Measurements from ENCODE around the gene PCDHB12.
"Not testable (repeated sequence)": the region's sequence is repeated elsewhere in the genome, so short reads cannot be mapped to it uniquely, and the experiment has no call there.

PCDHB12 gene

DNA sequence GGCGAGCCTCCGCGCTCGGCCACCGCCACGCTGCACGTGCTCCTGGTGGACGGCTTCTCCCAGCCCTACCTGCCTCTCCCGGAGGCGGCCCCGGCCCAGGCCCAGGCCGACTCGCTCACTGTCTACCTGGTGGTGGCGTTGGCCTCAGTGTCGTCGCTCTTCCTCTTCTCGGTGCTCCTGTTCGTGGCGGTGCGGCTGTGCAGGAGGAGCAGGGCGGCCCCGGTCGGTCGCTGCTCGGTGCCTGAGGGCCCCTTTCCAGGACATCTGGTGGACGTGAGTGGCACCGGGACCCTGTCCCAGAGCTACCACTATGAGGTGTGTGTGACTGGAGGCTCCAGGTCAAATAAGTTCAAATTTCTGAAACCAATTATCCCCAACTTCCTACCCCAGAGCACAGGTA is 2.3 kb downstream of the PCDHB12 start:
- not testable (repeated sequence) for DNase-seq

DNA sequence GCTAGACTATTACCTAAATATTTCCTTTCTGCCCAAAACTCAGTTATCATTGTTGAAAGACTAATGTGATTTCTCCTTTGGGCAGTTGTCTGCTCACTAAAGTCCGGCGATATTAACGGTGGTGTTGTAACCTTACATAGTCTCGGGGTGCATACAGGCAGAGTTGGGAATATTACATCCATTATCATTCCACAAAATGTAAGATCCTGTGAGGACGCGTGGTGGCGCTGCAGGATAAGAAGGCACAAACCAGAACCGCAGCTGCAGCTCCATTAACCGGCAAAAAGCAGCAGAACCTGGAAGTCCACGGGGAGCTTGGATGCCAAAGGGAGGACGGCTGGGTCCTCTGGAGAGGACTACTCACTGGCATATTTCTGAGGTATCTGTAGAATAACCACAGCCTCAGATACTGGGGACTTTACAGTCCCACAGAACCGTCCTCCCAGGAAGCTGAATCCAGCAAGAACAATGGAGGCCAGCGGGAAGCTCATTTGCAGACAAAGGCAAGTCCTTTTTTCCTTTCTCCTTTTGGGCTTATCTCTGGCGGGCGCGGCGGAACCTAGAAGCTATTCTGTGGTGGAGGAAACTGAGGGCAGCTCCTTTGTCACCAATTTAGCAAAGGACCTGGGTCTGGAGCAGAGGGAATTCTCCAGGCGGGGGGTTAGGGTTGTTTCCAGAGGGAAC is 5.3 kb downstream of the PCDHB12 start, which contains the start of gene PCDHB13:
PCDHB13 (plus strand) TSS at position 264 of the 684 bp plus-strand sequence; CDS start at position 469, 205 bp downstream.
- DNase-seq: peak; percentile 12

DNA sequence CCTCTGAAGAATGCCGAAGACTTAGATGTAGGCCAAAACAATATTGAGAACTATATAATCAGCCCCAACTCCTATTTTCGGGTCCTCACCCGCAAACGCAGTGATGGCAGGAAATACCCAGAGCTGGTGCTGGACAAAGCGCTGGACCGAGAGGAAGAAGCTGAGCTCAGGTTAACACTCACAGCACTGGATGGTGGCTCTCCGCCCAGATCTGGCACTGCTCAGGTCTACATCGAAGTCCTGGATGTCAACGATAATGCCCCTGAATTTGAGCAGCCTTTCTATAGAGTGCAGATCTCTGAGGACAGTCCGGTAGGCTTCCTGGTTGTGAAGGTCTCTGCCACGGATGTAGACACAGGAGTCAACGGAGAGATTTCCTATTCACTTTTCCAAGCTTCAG is 6.1 kb downstream of the PCDHB12 start:
- not testable (repeated sequence) for DNase-seq

- not testable (repeated sequence) for DNase-seq
These were observed 7.0 kb downstream of the PCDHB12 start for GRCh38 chr5:141215504-141215903.

DNA sequence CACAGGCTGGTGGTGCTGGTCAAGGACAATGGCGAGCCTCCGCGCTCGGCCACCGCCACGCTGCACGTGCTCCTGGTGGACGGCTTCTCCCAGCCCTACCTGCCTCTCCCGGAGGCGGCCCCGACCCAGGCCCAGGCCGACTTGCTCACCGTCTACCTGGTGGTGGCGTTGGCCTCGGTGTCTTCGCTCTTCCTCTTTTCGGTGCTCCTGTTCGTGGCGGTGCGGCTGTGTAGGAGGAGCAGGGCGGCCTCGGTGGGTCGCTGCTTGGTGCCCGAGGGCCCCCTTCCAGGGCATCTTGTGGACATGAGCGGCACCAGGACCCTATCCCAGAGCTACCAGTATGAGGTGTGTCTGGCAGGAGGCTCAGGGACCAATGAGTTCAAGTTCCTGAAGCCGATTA is 7.5 kb downstream of the PCDHB12 start:
- not testable (repeated sequence) for DNase-seq

DNA sequence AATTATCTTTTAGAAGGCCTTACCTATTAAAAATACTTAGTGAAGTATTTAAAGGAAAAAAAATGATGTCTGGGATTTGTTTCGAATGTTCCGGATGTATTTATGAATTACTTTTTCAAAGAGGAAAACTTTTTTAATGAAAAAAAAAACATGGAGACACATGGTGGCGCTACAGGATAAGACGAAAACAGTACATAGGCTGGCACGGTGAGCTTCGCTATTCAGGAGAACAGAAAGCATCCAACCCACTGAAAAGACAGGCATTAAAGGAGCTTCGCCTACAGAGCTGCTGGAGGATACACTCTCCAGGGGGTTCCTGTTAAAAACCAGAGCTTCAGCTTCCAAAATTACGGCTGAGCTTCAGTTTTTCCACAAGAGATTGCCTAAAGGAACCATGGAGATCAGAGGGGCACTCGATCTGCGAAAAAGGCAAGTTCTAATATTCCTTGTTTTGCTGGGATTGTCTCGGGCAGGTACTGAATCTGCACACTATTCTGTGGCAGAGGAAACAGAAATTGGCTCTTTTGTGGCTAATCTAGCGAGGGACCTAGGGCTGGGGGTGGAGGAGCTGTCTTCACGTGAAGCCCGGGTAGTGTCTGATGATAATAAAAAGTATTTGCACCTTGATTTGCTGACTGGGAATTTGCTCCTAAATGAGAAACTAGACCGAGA is 14.7 kb downstream of the PCDHB12 start, which contains the start of gene PCDHB14:
PCDHB14 (plus strand) TSS at position 232 of the 672 bp plus-strand sequence; CDS start at position 395, 163 bp downstream.
- DNase-seq: peak; percentile 27

GRCh38 chr5:141224844-141225243 is 16.3 kb downstream of the PCDHB12 start:
- not testable (repeated sequence) for DNase-seq

GRCh38 chr5:141225421-141225820 is 16.9 kb downstream of the PCDHB12 start:
- not testable (repeated sequence) for DNase-seq

- no peak for DNase-seq
These were observed 25.7 kb downstream of the PCDHB12 start for GRCh38 chr5:141234109-141234667.

DNA sequence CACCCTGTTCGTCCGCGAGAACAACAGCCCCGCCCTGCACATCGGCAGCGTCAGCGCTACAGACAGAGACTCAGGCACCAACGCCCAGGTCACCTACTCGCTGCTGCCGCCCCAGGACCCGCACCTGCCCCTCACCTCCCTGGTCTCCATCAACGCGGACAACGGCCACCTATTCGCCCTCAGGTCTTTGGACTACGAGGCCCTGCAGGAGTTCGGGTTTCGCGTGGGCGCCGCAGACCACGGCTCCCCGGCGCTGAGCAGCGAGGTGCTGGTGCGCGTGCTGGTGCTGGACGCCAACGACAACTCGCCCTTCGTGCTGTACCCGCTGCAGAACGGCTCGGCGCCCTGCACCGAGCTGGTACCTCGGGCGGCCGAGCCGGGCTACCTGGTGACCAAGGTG is 27.4 kb downstream of the PCDHB12 start:
- not testable (repeated sequence) for DNase-seq

DNA sequence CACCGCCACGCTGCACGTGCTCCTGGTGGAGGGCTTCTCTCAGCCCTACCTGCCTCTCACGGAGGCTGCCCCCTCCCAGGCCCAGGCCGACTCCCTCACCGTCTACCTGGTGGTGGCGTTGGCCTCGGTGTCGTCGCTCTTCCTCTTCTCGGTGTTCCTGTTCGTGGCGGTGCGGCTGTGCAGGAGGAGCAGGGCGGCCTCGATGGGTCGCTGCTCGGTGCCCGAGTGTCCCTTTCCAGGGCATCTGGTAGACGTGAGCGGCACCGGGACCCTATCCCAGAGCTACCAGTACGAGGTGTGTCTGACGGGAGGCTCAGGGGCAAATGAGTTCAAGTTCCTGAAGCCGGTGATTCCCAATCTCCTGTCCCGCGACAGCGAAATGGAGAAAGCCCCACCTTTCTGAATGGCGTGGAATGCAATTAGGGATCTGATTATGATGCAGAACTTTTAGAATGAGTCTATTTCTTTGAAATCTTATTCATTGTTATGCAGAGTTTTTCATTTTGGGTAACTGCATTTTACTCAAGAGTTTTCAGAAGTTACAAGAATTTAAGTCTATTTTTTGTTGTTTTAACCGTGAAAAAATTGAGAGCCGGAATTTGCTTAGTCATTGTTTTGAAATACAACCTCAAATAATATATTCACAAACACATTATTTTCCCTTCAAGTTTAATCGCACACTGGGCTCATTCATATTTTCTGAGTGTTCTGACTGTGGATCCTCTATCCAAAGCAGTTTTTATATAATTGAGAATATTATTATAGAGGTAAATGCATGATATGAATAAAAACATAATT is 28.2 kb downstream of the PCDHB12 start:
- DNase-seq: no peak

DNA sequence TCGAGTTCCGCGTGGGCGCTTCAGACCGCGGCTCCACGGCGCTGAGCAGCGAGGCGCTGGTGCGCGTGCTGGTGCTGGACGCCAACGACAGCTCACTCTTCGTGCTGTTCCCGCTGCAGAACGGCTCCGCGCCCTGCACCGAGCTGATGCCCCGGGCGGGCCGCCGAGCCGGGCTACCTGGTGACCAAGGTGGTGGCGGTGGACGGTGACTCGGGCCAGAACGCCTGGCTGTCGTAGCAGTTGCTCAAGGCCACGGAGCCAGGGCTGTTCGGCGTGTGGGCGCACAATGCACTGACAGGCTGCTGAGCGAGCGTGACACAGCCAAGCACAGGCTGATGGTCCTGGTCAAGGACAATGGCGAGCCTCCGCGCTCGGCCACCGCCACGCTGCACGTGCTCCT is 33.0 kb downstream of the PCDHB12 start:
- DNase-seq: no peak

- no peak for DNase-seq
These were observed 36.8 kb downstream of the PCDHB12 start, which contains the start of gene PCDHB15 for GRCh38 chr5:141245250-141245717. Gene PCDHB15, plus strand, starts transcription at chr5:141245395. Its CDS starts 184 bp downstream, at chr5:141245579.

GRCh38 chr5:141246971-141247370 is 38.5 kb downstream of the PCDHB12 start:
- DNase-seq: not testable (repeated sequence)

- DNase-seq: not testable (repeated sequence)
These were observed 38.9 kb downstream of the PCDHB12 start for GRCh38 chr5:141247434-141247833.

- DNase-seq: no peak
These were observed 42.1 kb downstream of the PCDHB12 start for GRCh38 chr5:141250576-141250975.

GRCh38 chr5:141258464-141258863 is 49.9 kb downstream of the PCDHB12 start:
- no peak for DNase-seq

DNA sequence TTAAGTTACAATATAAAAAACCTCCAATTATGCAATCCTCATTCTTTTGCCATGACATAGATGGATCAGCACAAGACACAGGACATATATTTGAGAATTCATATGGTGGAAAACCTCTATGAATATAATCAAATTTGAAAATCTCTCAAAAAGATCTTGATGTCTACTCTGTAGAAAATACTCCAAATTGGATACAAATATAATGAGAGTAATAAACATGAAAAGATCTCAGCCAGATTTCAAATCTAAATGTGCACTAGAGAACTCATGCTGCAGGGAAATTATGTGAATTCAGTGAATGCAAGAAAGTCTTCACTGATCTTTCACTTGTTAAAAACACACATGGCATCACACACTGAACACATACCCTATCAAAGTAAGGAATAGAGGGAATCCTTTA is 50.4 kb downstream of the PCDHB12 start:
- DNase-seq: no peak

DNA sequence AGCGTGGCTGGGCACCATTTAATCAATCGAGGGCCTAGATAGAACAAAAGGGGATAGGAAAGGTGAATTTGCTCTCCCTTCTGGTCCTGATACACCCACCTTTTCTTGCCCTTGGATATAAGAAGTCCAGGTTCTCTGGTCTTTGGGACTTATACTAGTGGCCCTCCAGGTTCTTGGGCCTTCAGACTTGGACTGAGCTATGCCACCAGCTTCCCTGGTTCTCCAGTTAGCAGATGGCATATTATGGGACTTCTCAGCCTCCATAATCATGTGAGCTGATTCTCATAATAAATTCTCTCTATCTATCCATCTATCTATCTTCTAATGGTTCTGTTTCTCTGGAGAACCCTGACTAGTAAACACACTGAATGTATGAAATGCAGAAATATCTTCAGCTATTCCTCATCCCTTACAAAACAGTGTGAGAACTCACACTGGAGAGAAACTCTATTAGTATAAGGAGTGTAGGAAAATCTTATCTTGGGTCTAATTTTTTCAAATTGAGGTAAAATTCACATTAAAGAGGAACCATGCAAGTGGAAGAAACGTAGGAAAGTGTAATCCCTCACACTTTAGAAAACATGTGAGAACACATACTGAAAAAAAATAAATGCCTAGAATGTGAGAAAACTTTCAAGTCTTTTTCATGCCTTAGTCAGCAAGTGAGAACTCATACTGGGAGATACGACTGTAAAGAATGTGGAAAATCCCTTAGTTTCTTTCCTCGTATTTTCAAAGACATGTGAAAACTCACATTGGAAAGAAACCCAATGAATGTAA is 52.1 kb downstream of the PCDHB12 start:
- no peak for DNase-seq

- DNase-seq: no peak
These were observed 52.7 kb downstream of the PCDHB12 start for GRCh38 chr5:141261238-141261546.
